HepG2 (cell line): ENCODE measurements around the gene ZNF230. TPM values are rescaled to one million over a fixed set of nuclear protein-coding genes. Genes with fewer than 3 reads are reported as not detected.

ENCODE experiments used
- BHLHE40 ChIP-seq: IDR thresholded peaks from 2 replicates; pipeline ENCODE4 v1.6.1; 2011; ENCODE audit warnings: low read length, improper control_type of control experiment
- CENPX ChIP-seq: sonication (generic); formaldehyde crosslinking; IDR thresholded peaks from 2 replicates; pipeline ENCODE4 v1.9.0; 2021; ENCODE audit warnings: mild to moderate bottlenecking, missing genetic modification reagents, moderate library complexity
- GABPB1 ChIP-seq: IDR thresholded peaks from 2 replicates; pipeline ENCODE4 v1.6.1; 2016; ENCODE audit warnings: mild to moderate bottlenecking, missing genetic modification reagents, moderate library complexity, missing compliant biosample characterization
- MAFK ChIP-seq, 2 experiments: IDR thresholded peaks in 1 of 2; conservative IDR thresholded peaks in 1 of 2; 2 replicates each; pipeline ENCODE4 v1.6.1; 2011; ENCODE audit warnings: improper control_type of control experiment in 2 of 2, low read length in 2 of 2
- MIXL1 ChIP-seq: IDR thresholded peaks from 2 replicates; pipeline ENCODE4 v1.6.1; 2016
- MTF2 ChIP-seq: sonication (generic); formaldehyde crosslinking; IDR thresholded peaks from 2 replicates; pipeline ENCODE4 v1.5.0; 2020; ENCODE audit warnings: missing genetic modification reagents, borderline replicate concordance
- MYNN ChIP-seq: sonication (generic); formaldehyde crosslinking; IDR thresholded peaks from 2 replicates; pipeline ENCODE4 v1.4.0; 2020; ENCODE audit warnings: mild to moderate bottlenecking, low read depth, missing genetic modification reagents
- NFKBIZ ChIP-seq: IDR thresholded peaks from 2 replicates; pipeline ENCODE4 v1.6.1; 2018; ENCODE audit warnings: missing genetic modification reagents, missing compliant biosample characterization
- NR1H2 ChIP-seq: sonication (generic); formaldehyde crosslinking; IDR thresholded peaks from 2 replicates; pipeline ENCODE4 v1.8.1; 2022; ENCODE audit warnings: low read depth, missing genetic modification reagents, borderline replicate concordance
- NR2F6 ChIP-seq, 2 experiments: IDR thresholded peaks; 2 replicates each; pipeline ENCODE4 v1.6.1; 2016; ENCODE audit warnings: antibody characterized with exemption in 1 of 2, mild to moderate bottlenecking in 1 of 2
- PITX1 ChIP-seq: sonication (generic); formaldehyde crosslinking; IDR thresholded peaks from 2 replicates; pipeline ENCODE4 v1.5.1; 2020; ENCODE audit warnings: mild to moderate bottlenecking, missing genetic modification reagents
- SIX1 ChIP-seq: sonication (generic); formaldehyde crosslinking; IDR thresholded peaks from 2 replicates; pipeline ENCODE4 v1.4.0; 2020; ENCODE audit warnings: missing genetic modification reagents, borderline replicate concordance
- TBL1XR1 ChIP-seq: fragments of 150-350 bp; IDR thresholded peaks from 2 replicates; pipeline ENCODE4 v1.6.1; 2014; ENCODE audit warnings: borderline replicate concordance, low read length; ENCODE audit not compliant: partially characterized antibody
- YY1 ChIP-seq: IDR thresholded peaks from 2 replicates; pipeline ENCODE4 v1.6.1; 2011; ENCODE audit warnings: low read length, low read depth, moderate library complexity, mild to moderate bottlenecking; ENCODE audit not compliant: insufficient read depth, insufficient replicate concordance
- ZNF138 ChIP-seq: sonication (generic); formaldehyde crosslinking; IDR thresholded peaks from 2 replicates; pipeline ENCODE4 v1.5.0; 2020; ENCODE audit warnings: mild to moderate bottlenecking, low read depth, missing genetic modification reagents
- ZNF331 ChIP-seq: sonication (generic); formaldehyde crosslinking; IDR thresholded peaks from 2 replicates; pipeline ENCODE4 v1.4.0; 2020; ENCODE audit warnings: missing genetic modification reagents
- ZNF34 ChIP-seq: sonication (generic); formaldehyde crosslinking; IDR thresholded peaks from 2 replicates; pipeline ENCODE4 v1.4.0; 2020; ENCODE audit warnings: mild to moderate bottlenecking, missing genetic modification reagents, borderline replicate concordance
- ZNF383 ChIP-seq: sonication (generic); formaldehyde crosslinking; IDR thresholded peaks from 2 replicates; pipeline ENCODE4 v1.4.0; 2020; ENCODE audit warnings: missing genetic modification reagents, mild to moderate bottlenecking, borderline replicate concordance
- ZNF614 ChIP-seq: IDR thresholded peaks from 2 replicates; pipeline ENCODE4 v1.6.1; 2018; ENCODE audit warnings: missing biosample characterization, missing genetic modification reagents, inconsistent platforms, borderline replicate concordance
- ZNF781 ChIP-seq: sonication (generic); formaldehyde crosslinking; IDR thresholded peaks from 2 replicates; pipeline ENCODE4 v1.5.1; 2020; ENCODE audit warnings: borderline replicate concordance, mild to moderate bottlenecking, missing genetic modification reagents; ENCODE audit errors: not compliant biosample characterization
- polyA plus RNA-seq, 8 experiments: library from polyadenylated mRNA; depleted of rRNA in 3 of 8; stranded (reverse) in 7 of 8; unstranded in 1 of 8; fragments of >200 nt; fragmentation: Illumina TruSeq in 4 of 8; extraction: Trizol in 4 of 8; gene quantifications; 2 replicates each; pipeline versions ENCODE4 v1.2.1 to v1.2.3, GENCODE V29; 2011 to 2016; ENCODE audit warnings: low read depth in 4 of 8, missing spikeins in 1 of 8, mixed read lengths in 1 of 8; ENCODE audit not compliant: insufficient read depth in 1 of 8
- total RNA-seq, 5 experiments: library from RNA; depleted of rRNA; stranded (reverse); fragments of >200 nt; fragmentation: Illumina TruSeq; extraction: Trizol; gene quantifications; 2 replicates each; pipeline ENCODE4 v1.2.3, GENCODE V29; 2016; ENCODE audit warnings: low read depth in 1 of 5
- TF ChIP-seq, protein P1 (sequence below): sonication (generic); formaldehyde crosslinking; IDR thresholded peaks from 2 replicates; pipeline ENCODE4; 2020; ENCODE audit warnings: missing genetic modification reagents, mild to moderate bottlenecking, borderline replicate concordance
- TF ChIP-seq, protein P2 (sequence below): sonication (generic); formaldehyde crosslinking; IDR thresholded peaks from 2 replicates; pipeline ENCODE4 v1.5.1; 2020; ENCODE audit warnings: missing genetic modification reagents, mild to moderate bottlenecking, borderline replicate concordance
- TF ChIP-seq, protein P3 (sequence below): sonication (generic); formaldehyde crosslinking; IDR thresholded peaks from 2 replicates; pipeline ENCODE4 v1.9.0; 2021; ENCODE audit warnings: missing genetic modification reagents, borderline replicate concordance

ZNF230 gene
- total and polyA plus RNA-seq, 2 of the 13 experiments (the other 11 are each of a cell fraction or from before 2014, with no cell fraction given): 2.4 to 5.5 TPM

DNA sequence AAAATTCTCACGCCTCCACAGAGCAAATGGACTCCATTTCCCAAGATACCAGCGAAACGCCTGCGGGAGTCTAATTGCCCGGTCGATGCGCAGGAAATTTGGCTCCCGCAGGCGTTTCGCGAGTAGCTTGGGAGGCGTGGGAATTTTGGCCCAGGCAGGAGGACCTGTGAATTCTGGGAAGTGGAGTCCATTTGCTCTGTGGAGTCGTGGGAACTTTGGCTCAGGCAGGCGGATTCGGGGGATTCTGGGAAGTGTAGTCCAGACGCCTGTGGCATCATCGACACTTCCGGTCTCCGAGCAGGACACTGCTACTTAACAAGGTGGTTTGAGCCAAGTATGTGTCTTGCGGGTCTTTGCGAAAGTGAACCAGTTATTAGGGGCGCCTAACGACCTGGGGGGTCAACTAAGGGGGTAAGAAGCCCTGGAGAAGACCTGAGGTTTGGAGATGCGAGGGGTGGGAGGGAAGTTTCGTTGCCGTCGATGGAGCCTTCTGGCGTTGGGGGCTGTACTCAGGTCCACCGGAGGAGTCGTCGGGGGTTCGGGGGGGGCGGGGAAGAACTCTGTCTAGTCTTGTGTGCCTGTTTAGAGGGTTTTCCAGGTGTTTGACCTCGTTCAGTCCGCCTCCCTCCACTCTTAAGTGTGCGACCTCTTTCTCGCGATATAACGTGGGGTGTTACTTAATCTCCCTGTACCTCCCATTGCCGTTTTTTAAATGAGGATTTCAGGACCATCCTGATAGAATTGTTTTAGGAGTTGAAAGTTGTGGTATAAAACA, 18.7 kb upstream of the ZNF230 start, which contains the start of gene ZNF155 (continued):
- TF ChIP-seq BHLHE40 (no peak), NFKBIZ (CRISPR knock-in tag) (no peak), ZNF34 (CRISPR knock-in tag) (no peak), GABPB1 (peak; percentile 84), NR2F6 (IDR thresholded peaks at IDR 0.05) (no peak), NR2F6 (CRISPR knock-in tag; IDR thresholded peaks at IDR 0.05) (no peak; the same call in 1 of the 2 replicates), ZNF331 (peak; percentile 46), ZNF383 (CRISPR knock-in tag) (no peak), SIX1 (CRISPR knock-in tag) (no peak), MYNN (no peak), CENPX (CRISPR knock-in tag) (no peak), MAFK (conservative IDR thresholded peaks at IDR 0.05 in 1 of 2, IDR thresholded peaks at IDR 0.05 in 1 of 2; ENCODE audit: low read length in 2 of 2) (no peak), PITX1 (CRISPR knock-in tag) (no peak; the same call in 1 of the 2 replicates), ZNF614 (CRISPR knock-in tag) (no peak), TBL1XR1 (no peak), ZNF781 (CRISPR knock-in tag) (no peak), ZNF138 (CRISPR knock-in tag) (no peak), NR1H2 (no peak), MTF2 (CRISPR knock-in tag) (no peak), MIXL1 (CRISPR knock-in tag) (no peak), YY1 (peak; percentile 68)
- TF ChIP-seq, protein P1, sequence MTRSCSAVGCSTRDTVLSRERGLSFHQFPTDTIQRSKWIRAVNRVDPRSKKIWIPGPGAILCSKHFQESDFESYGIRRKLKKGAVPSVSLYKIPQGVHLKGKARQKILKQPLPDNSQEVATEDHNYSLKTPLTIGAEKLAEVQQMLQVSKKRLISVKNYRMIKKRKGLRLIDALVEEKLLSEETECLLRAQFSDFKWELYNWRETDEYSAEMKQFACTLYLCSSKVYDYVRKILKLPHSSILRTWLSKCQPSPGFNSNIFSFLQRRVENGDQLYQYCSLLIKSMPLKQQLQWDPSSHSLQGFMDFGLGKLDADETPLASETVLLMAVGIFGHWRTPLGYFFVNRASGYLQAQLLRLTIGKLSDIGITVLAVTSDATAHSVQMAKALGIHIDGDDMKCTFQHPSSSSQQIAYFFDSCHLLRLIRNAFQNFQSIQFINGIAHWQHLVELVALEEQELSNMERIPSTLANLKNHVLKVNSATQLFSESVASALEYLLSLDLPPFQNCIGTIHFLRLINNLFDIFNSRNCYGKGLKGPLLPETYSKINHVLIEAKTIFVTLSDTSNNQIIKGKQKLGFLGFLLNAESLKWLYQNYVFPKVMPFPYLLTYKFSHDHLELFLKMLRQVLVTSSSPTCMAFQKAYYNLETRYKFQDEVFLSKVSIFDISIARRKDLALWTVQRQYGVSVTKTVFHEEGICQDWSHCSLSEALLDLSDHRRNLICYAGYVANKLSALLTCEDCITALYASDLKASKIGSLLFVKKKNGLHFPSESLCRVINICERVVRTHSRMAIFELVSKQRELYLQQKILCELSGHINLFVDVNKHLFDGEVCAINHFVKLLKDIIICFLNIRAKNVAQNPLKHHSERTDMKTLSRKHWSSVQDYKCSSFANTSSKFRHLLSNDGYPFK (CRISPR knock-in tag): 0 out of 2 replicates have a peak, but pooled peaks have one; percentile 26
- TF ChIP-seq, protein P2, sequence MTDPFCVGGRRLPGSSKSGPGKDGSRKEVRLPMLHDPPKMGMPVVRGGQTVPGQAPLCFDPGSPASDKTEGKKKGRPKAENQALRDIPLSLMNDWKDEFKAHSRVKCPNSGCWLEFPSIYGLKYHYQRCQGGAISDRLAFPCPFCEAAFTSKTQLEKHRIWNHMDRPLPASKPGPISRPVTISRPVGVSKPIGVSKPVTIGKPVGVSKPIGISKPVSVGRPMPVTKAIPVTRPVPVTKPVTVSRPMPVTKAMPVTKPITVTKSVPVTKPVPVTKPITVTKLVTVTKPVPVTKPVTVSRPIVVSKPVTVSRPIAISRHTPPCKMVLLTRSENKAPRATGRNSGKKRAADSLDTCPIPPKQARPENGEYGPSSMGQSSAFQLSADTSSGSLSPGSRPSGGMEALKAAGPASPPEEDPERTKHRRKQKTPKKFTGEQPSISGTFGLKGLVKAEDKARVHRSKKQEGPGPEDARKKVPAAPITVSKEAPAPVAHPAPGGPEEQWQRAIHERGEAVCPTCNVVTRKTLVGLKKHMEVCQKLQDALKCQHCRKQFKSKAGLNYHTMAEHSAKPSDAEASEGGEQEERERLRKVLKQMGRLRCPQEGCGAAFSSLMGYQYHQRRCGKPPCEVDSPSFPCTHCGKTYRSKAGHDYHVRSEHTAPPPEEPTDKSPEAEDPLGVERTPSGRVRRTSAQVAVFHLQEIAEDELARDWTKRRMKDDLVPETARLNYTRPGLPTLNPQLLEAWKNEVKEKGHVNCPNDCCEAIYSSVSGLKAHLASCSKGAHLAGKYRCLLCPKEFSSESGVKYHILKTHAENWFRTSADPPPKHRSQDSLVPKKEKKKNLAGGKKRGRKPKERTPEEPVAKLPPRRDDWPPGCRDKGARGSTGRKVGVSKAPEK (CRISPR knock-in tag): no peak
- TF ChIP-seq, protein P3, sequence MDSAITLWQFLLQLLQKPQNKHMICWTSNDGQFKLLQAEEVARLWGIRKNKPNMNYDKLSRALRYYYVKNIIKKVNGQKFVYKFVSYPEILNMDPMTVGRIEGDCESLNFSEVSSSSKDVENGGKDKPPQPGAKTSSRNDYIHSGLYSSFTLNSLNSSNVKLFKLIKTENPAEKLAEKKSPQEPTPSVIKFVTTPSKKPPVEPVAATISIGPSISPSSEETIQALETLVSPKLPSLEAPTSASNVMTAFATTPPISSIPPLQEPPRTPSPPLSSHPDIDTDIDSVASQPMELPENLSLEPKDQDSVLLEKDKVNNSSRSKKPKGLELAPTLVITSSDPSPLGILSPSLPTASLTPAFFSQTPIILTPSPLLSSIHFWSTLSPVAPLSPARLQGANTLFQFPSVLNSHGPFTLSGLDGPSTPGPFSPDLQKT (CRISPR knock-in tag): no peak
